AG09319 (cell line): ENCODE data around the gene KAT7.

Experiments used
- DNase-seq: peaks from one replicate; pipeline ENCODE4 v3.0.0-alpha.2; 2010; ENCODE audit warnings: low read depth; ENCODE audit errors: extremely low read depth
- CTCF ChIP-seq: IDR thresholded peaks from 2 replicates; pipeline ENCODE4 v1.5.1; 2011; ENCODE audit warnings: low read depth, mild to moderate bottlenecking, inconsistent platforms, low read length, moderate library complexity

Gene KAT7

GRCh38 chr17:49873466-49873865 lies 85.0 kb downstream of the KAT7 start:
- DNase-seq, result no peak

GRCh38 chr17:49873926-49874325 lies 85.4 kb downstream of the KAT7 start:
- TF ChIP-seq CTCF, result no peak
- DNase-seq, result no peak

More at GRCh38 chr17:49873466-49873865, 85.0 kb downstream of the KAT7 start:
- no peak for TF ChIP-seq CTCF

- no peak for TF ChIP-seq CTCF
- DNase-seq, result no peak
Measured at GRCh38 chr17:49874911-49875310, 86.4 kb downstream of the KAT7 start.

- no peak for TF ChIP-seq CTCF
- no peak for DNase-seq
Measured at GRCh38 chr17:49875685-49876084, 87.2 kb downstream of the KAT7 start.

- no peak for DNase-seq
Measured at GRCh38 chr17:49878931-49879904, 90.7 kb downstream of the KAT7 start.

GRCh38 chr17:49880291-49881053 lies 92.0 kb downstream of the KAT7 start:
- TF ChIP-seq CTCF, result peak; percentile 95
- DNase-seq, result peak; percentile 15

More at GRCh38 chr17:49878931-49879904, 90.7 kb downstream of the KAT7 start:
- TF ChIP-seq CTCF, result no peak

- TF ChIP-seq CTCF, result no peak
- DNase-seq, result no peak
Measured at GRCh38 chr17:49881054-49881402, 92.5 kb downstream of the KAT7 start.
